ENCODE results near the gene TUBGCP6.
"Not testable (repeated sequence)": the region's sequence is repeated elsewhere in the genome, so short reads cannot be mapped to it uniquely, and the experiment has no call there.

The TUBGCP6 gene

DNA sequence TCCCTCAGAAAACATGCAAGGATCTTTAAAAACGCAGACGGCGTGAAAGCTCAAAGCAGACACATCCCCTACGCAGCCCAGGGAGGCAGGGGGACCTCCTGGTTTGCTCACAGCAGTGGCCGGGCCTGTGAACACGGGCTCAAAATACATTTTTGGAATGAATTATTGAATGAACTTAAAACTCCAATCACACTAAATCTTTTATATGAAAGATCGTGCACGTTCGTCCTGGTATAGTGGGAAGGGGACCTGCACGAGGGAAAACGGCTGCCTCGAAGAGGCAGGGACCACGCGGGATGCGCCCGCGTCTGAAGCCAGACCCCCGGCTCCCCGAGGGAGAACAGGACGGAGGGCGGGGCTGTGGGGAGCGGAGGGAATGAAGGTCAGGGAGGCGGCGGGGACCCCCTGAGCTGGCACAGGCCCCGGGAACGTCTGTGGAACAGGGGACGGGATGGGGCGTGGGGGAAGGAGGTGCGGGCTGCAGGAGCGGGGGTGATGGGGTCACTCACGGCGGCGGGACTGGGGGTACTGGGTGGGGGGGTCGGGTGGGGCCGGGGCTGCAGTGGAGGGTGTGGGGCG, 75.6 kb downstream of the TUBGCP6 start:
- no peaks in the 10 kb centered on the region for H3K79me2 ChIP-seq (ENCODE audit: insufficient read depth, low read length)
- H3K9me3 ChIP-seq (ENCODE audit: insufficient read depth, low read depth, low read length): no peaks in the 10 kb centered on the region
- TF ChIP-seq, protein P1, sequence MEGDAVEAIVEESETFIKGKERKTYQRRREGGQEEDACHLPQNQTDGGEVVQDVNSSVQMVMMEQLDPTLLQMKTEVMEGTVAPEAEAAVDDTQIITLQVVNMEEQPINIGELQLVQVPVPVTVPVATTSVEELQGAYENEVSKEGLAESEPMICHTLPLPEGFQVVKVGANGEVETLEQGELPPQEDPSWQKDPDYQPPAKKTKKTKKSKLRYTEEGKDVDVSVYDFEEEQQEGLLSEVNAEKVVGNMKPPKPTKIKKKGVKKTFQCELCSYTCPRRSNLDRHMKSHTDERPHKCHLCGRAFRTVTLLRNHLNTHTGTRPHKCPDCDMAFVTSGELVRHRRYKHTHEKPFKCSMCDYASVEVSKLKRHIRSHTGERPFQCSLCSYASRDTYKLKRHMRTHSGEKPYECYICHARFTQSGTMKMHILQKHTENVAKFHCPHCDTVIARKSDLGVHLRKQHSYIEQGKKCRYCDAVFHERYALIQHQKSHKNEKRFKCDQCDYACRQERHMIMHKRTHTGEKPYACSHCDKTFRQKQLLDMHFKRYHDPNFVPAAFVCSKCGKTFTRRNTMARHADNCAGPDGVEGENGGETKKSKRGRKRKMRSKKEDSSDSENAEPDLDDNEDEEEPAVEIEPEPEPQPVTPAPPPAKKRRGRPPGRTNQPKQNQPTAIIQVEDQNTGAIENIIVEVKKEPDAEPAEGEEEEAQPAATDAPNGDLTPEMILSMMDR (conservative IDR thresholded peaks at IDR 0.05; ENCODE audit: low read length): no peak
- no peak for TF ChIP-seq EZH2phosphoT487 (IDR thresholded peaks at IDR 0.05; ENCODE audit: borderline replicate concordance)
- no peaks in the 10 kb centered on the region for H4K20me1 ChIP-seq (ENCODE audit: insufficient read depth, low read length, poor library complexity, severe bottlenecking)
- no peak overlapping the region for H3K4me2 ChIP-seq (ENCODE audit: low read depth, low read length, poor library complexity, severe bottlenecking)
- no peak overlapping the region for H3K9ac ChIP-seq (ENCODE audit: low read depth, low read length, poor library complexity, severe bottlenecking)
- H3K36me3 ChIP-seq (ENCODE audit: insufficient read depth, low read length): no peaks in the 10 kb centered on the region
- no peak overlapping the region for H2AFZ ChIP-seq (ENCODE audit: low read length)
- no peaks in the 10 kb centered on the region for H3K27me3 ChIP-seq (ENCODE audit: insufficient read depth, low read length, poor library complexity, severe bottlenecking)
- H3K4me1 ChIP-seq (ENCODE audit: insufficient read depth, low read length, poor library complexity, severe bottlenecking): no peaks in the 10 kb centered on the region
- no peaks in the 10 kb centered on the region for H3K9me2 ChIP-seq (replicated peaks; ENCODE audit: low read depth, low read length)
- no peaks in the 10 kb centered on the region for H3F3A ChIP-seq (ENCODE audit: low read depth)
- no peak overlapping the region for H3K4me3 ChIP-seq (ENCODE audit: low read length, poor library complexity, severe bottlenecking)

DNA sequence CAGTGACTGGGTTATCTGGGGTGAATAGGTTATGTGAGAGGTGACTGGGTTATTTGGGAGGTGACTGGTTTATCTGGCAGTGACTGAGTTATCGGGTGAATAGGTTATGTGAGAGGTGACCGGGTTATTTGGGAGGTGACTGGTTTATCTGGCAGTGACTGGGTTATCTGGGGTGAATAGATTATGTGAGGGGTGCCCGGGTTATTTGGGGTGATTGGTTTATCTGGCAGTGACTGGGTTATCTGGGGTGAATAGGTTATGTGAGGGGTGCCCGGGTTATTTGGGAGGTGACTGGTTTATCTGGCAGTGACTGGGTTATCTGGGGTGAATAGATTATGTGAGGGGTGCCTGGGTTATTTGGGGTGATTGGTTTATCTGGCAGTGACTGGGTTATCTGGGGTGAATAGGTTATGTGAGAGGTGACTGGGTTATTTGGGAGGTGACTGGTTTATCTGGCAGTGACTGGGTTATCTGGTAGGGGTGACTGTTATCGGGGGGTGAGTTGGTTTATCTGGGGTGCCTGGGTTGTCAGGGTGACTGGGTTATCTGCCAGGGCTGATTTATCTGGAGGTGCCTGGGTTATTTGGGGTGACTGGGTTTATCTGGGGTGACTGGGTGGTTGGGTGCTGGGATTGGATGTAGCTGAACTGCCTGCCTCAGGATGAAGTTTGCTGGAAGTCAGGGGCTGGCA, 76.2 kb downstream of the TUBGCP6 start:
- not testable (repeated sequence) for H3K4me2 ChIP-seq (ENCODE audit: low read depth, low read length, poor library complexity, severe bottlenecking); H3K9me2 ChIP-seq (replicated peaks; ENCODE audit: low read depth, low read length); H3K9me3 ChIP-seq (ENCODE audit: insufficient read depth, low read depth, low read length); H2AFZ ChIP-seq (ENCODE audit: low read length); H3K4me1 ChIP-seq (ENCODE audit: insufficient read depth, low read length, poor library complexity, severe bottlenecking); H3K4me3 ChIP-seq (ENCODE audit: low read length, poor library complexity, severe bottlenecking); H3K36me3 ChIP-seq (ENCODE audit: insufficient read depth, low read length); H3K9ac ChIP-seq (ENCODE audit: low read depth, low read length, poor library complexity, severe bottlenecking); H3K27me3 ChIP-seq (ENCODE audit: insufficient read depth, low read length, poor library complexity, severe bottlenecking); H3F3A ChIP-seq (ENCODE audit: low read depth); H3K79me2 ChIP-seq (ENCODE audit: insufficient read depth, low read length); H4K20me1 ChIP-seq (ENCODE audit: insufficient read depth, low read length, poor library complexity, severe bottlenecking)

DNA sequence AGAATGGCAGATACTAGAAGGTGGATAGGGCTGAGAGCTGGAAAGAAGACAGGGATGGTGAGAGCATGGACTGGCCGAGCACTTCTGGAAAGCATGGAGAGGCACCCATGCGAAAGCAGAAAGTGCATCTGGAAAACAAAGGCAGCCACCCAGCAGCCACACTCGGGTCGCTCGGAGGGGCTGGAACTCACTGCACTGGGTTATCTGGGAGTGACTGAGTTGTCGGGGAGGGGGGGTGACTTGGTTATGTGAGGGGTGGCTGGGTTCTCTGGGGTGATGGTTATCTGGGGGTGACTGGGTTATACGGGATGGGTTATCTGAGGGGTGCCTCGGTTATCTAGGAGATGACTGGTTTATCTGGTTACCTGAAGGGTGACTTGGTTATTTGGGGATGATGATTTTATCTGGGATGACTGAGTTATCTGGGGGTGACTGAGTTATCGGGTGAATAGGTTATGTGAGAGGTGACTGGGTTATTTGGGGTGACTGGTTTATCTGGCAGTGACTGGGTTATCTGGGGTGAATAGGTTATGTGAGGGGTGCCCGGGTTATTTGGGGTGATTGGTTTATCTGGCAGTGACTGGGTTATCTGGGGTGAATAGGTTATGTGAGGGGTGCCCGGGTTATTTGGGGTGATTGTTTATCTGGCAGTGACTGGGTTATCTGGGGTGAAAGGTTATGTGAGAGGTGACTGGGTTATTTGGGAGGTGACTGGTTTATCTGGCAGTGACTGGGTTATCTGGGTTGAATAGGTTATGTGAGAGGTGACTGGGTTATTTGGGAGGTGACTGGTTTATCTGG, 76.9 kb downstream of the TUBGCP6 start:
- Histone ChIP-seq H3K9me2 (replicated peaks; ENCODE audit: low read depth, low read length) (no peaks in the 10 kb centered on the region), H2AFZ (ENCODE audit: low read length) (no peak overlapping the region), H3K27me3 (ENCODE audit: insufficient read depth, low read length, poor library complexity, severe bottlenecking) (no peaks in the 10 kb centered on the region), H3K9me3 (ENCODE audit: insufficient read depth, low read depth, low read length) (no peaks in the 10 kb centered on the region), H3F3A (ENCODE audit: low read depth) (no peaks in the 10 kb centered on the region), H3K4me2 (ENCODE audit: low read depth, low read length, poor library complexity, severe bottlenecking) (no peak overlapping the region), H3K36me3 (ENCODE audit: insufficient read depth, low read length) (no peaks in the 10 kb centered on the region), H3K4me1 (ENCODE audit: insufficient read depth, low read length, poor library complexity, severe bottlenecking) (no peaks in the 10 kb centered on the region), H3K9ac (ENCODE audit: low read depth, low read length, poor library complexity, severe bottlenecking) (no peak overlapping the region), H3K79me2 (ENCODE audit: insufficient read depth, low read length) (no peaks in the 10 kb centered on the region), H4K20me1 (ENCODE audit: insufficient read depth, low read length, poor library complexity, severe bottlenecking) (no peaks in the 10 kb centered on the region), H3K4me3 (ENCODE audit: low read length, poor library complexity, severe bottlenecking) (no peak overlapping the region)
- TF ChIP-seq, protein P1 (conservative IDR thresholded peaks at IDR 0.05; ENCODE audit: low read length): no peak
- no peak for TF ChIP-seq EZH2phosphoT487 (IDR thresholded peaks at IDR 0.05; ENCODE audit: borderline replicate concordance)
